HG02759 (cell line): ENCODE results near the gene CBR3.
A peak's percentile ranks its signal among the peaks of the same experiment; 100 is the strongest.
"Not testable (repeated sequence)": the region's sequence is repeated elsewhere in the genome, so short reads cannot be mapped to it uniquely, and the experiment has no call there.

ENCODE experiments used
- ATAC-seq: cut with Tn5 transposase; IDR thresholded peaks from one replicate; pipeline ENCODE4 v1.9.1; 2021; ENCODE audit warnings: mild to moderate bottlenecking, moderate library complexity; ENCODE audit not compliant: unreplicated experiment

The CBR3 gene

DNA sequence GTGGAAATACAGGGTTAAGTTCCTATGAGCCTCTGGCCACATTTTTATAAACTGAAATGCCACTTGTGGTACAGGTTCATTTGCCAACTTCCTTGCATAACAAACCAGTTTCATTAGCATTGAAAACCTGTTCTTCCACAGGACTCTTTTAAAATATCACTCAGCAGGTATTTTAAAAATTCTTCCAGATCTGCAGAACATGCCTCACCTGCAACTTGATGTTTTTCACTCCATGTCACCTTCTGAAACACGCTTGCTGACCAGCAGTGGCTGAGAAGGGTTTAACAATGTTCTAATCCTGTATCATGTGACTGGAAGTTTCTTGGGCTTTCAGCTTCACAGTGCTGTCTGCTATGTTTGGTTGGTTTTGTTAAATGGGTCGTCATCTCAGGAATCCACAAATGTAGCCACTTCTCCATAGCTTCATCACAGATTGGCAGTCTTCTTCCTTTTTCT, 17.6 kb upstream of the CBR3 start:
- ATAC-seq: no peak

DNA sequence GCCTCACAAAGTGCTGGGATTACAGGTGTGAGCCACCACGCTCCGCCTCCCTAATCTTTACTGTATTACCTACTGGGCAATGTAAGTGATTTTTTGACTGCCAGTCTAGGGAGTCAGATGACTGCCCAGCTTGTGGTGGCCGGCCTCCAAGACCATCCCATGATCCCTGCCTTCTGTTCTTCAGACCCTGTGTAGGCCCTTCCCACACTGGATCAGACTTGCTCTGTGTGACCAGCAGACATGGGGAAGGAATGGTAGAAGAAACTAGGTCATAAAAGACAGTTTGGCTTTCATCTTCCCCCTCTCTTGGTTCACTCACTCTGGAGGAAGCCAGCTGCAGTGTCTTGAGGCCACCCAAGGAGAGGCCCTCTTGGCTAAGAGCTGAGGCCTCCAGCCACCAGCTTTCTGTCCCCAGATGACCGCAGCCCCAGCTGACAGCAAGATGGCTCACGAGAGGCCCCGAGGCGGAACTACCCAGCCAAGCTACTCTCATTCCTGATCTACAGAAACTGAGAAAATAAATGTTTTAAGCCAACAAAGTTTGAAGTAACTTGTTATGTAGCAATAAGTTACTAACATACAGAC, 14.5 kb upstream of the CBR3 start:
- no peak for ATAC-seq

DNA sequence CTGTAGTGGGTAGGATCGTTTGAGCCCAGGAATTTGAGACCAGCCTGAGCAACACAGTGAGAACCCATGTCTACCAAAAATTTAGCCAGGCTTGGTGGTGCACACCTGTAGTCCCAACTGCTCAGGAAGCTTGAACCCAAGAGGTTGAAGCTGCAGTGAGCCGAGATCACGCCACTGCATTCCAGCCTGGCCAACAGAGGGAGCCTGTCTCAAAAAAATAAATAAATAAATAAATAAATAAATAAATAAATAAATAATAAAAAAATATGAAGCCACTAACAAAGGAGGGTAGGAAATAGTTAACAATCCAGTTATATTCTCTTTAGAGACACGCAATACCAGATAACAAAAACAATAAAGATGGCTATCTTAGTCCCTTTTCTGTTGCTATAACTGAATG, 11.9 kb upstream of the CBR3 start:
- ATAC-seq: no peak

DNA sequence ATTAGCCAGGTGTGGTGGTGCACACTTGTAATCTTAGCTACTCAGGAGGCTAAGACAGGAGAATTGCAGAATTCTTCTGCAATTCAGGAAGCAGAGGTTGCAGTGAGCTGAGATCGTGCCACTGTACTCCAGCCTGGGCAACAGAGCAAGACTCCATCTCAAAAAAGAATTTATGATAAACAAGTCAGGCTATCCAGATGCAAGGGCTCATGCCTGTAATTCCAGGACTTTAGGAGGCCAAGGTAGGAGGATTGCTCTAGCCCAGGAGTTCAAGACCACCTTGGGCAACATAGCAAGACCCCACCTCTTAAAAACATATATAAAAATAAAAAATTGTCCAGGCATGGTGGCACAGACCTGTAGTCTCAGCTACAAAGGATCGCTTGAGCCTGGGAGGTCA, 10.5 kb upstream of the CBR3 start:
- ATAC-seq: no peak

DNA sequence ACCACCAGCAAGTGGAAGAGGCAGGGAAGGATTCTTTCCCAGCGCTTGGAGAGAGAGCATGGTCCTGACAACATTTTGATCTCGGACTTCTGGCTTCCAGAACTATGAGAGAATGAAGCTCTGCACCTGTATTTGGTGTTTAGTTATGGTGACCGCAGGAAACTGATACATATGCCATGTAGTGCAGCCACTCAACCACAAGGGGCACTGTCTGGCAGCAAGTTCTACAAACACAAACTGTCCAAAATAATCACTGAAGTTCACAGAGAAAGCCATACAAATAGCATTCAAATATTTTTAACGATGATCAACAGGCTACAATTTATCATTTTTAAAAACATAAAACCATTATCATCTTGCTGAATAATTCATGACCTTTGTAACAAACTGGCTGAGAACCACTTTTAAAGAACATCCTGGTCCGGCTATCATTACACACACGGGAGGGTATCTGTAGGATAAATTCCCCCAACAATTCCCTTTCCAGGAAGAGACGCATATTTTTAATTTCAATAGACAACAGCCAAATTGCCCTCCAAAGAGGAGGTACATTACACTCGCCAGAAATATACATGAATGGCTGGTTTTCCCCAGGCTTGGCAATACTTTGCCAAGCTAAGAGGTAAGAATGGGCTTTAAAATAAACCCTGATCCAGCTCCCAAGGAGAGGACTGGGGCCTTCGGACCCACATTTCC, 9.2 kb upstream of the CBR3 start:
- ATAC-seq: no peak

DNA sequence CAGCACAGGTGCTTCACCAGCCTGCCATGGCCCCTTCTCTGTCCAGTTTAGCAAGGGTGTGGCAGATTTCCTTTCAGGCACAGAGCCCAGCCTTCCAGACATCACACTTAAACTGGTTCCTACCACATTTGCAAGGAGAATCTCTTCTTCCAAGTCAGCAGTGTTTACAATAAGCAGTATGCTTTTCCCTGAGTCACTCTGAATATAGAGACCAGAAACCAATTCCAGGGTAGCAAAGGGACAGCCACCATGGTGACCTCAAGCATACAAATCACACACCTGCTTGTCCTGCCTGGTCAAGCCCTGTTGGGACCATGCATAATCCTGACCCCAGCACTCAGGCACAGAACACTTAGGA, 8.7 kb upstream of the CBR3 start:
- no peak for ATAC-seq

DNA sequence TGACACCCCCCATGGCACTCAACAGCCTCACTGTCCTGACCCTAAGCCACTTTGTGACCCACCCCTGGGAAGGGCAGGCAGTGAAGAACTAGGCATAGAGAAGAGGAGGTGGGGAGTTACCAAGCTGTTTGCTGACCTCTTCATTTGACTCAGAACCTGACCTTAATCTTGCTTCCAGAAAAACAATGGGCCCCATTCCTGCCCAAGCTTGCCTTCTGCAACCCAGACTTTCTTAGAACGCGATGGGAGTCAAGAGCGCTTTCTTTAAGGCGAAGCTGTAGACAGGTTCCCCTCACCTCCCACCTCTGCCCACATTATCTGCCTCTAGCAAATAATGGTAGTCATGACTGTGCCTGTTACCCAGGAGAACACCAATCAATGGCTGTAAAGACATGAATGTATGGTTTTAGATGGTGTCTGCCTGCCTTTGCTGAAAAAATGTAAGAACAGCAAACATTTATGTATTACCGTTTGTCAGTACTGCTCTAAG, 8.2 kb upstream of the CBR3 start:
- ATAC-seq: no peak

DNA sequence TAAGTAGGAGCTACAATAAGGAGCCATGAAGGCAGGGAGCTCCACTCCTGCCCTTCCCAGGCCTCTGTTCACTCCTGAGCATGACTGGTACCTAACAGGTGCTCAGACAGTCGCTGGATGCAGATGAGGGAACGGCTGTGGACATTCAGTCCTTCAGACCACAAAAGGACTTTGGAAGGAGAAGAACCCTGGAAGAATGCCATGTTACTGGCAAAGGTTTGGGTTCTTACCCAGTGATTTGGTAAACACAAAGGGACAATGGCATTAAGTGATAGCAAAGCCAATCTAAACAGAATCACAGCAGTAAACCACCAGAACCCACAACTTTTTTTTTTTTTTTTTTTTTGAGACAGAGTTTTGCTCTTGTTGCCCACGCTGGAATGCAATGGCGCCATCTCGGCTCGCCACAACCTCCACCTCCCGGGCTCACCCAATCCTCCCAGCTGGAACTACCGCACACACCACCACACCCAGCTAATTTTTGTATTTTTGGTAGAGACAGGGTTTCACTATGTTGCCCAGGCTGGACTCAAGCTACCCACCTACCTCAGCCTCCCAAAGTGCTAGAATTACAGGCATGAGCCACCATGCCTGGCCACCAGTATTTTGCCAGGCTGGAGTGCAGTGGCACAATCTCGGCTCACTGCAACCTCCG, 7.5 kb upstream of the CBR3 start:
- ATAC-seq: no peak

DNA sequence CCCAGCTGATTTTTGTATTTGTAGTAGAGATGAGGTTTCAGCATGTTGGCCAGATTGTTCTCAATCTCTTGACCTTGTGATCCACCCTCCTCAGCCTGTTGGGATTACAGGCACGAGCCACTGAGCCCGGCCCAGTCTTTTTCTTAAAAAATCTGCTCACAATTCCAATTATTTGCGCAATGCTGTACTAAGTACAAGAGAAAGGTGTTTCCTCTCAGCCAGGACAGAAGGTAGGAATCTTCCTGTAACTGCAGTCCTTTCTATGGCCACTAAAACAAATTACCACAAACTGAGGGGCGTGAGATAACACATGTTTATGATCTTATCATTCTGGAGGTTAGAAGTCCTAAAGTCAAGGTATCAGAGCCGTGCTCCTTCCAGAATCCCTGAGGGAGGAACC, 6.9 kb upstream of the CBR3 start:
- ATAC-seq: no peak

DNA sequence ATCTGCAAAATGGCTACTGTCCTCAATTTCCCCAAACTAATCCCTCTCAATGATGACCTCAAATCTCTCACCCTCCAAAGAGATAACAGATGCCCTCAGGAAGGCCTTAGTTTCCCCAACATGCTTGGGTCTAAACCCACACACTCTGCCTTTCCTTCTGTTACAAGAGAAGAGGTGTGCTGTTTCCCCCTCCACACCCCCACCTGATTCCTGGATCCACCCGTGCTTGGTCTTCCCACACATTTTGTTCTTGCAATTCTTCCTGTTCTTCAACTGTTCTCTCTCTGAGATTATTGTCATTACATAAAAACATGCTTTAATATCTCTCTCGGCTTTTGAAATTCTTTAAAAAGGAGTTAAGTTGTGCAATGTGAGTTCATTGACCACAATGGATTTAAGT, 5.7 kb upstream of the CBR3 start:
- no peak for ATAC-seq

DNA sequence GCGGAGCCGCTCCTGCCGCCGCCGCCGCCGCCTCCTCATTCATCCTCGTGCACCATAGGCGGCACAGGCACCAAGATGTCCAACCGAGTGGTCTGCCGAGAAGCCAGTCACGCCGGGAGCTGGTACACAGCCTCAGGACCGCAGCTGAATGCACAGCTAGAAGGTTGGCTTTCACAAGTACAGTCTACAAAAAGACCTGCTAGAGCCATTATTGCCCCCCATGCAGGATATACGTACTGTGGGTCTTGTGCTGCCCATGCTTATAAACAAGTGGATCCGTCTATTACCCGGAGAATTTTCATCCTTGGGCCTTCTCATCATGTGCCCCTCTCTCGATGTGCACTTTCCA, 4.5 kb upstream of the CBR3 start:
- ATAC-seq: not testable (repeated sequence)

DNA sequence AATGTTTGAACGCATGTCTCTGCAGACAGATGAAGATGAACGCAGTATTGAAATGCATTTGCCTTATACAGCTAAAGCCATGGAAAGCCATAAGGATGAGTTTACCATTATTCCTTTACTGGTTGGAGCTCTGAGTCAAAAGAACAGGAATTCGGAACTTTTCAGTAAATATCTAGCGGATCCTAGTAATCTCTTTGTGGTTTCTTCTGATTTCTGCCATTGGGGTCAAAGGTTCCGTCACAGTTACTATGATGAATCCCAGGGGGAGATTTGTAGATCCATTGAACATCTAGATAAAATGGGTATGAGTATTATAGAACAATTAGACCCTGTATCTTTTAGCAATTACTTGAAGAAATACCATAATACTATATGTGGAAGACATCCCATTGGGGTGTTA, 4.0 kb upstream of the CBR3 start:
- not testable (repeated sequence) for ATAC-seq

DNA sequence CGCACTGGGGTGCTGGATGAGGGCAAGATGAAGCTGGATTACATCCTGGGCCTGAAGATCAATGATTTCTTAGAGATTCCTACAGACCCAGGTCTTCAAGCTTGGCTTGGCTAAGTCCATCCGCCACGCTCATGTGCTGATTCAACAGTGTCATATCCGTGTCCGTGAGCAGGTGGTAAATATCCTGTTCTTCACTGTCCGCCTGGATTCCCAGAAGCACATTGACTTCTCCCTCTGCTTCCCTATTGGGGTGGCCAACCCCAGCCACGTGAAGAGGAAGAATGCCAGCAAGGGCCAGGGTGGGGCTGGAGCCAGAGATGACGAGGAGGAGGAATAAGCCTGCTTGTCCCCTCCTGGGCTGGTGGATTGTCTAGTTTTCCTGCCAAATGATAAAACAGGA, 2.2 kb upstream of the CBR3 start:
- ATAC-seq: no peak

DNA sequence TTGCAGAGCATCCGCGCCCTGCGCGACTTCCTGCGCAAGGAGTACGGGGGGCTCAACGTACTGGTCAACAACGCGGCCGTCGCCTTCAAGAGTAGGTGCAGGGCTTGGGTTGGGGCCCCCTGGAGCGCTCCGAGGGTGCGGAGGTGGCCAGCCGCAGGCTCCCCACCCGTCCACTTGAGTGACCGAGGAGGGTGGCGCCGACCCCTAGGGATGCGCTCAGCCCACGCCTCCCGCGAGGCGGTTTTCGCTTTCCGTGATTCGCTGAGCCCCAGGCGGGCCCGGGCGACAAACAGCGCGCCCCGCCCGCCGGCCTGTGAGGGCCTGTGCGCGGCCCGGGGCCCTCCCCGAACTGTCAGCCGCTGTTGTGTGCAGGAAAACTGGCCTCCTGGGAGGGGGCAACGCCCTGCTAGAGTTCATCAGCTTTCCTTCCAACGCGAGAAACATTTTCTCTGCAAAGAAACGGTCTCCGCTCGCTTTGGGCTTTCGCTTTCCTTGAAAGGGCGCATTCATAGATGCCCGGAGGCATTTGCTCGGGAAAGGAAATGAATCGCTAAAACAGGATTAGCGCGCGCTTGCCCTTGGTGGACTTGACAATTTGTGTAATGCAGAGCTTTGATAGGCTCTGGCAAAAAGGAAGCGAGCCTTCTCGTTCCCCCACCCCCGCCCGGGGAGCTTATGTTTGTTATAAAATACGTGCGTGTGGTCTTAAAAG, 668 bp downstream of the CBR3 start:
- ATAC-seq: peak; percentile 69

DNA sequence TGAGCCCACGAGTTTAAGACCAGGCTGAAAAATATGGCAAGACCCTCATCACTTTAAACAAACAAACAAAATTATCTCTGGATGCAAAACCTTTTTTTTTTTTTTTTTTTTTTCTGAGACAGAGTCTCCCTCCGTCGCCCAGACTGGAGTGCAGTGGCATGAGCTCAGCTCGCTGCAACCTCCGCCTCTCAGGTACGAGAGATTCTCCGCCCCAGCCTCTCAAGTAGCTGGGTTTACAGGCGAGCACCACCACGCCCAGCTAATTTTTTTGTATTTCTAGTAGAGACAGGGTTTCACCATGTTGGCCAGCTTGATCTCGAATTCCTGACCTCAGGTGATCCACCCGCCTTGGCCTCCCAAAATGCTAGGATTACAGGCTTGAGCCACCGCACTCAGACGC, 4.9 kb downstream of the CBR3 start:
- ATAC-seq: not testable (repeated sequence)

DNA sequence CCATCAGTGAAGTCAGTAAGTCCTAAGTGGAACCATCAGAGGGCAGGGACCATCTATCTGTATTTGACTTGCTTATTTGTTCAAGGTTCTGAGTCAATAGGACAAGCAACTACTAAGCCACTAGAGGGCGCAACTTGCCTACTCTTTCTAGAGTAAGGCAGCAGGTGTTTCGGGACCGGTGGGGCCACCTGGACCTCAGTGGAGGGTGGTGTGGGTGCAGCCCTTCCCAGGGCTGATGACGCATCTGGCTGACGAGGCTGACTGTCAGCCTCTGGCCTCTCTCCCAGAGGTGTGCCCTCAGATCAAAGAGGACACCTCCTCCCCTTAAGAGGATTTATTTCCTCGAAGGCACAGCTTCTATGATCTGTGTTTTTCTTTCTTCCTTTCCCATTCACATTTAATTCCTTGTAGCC, 6.6 kb downstream of the CBR3 start:
- ATAC-seq: peak; percentile 91

DNA sequence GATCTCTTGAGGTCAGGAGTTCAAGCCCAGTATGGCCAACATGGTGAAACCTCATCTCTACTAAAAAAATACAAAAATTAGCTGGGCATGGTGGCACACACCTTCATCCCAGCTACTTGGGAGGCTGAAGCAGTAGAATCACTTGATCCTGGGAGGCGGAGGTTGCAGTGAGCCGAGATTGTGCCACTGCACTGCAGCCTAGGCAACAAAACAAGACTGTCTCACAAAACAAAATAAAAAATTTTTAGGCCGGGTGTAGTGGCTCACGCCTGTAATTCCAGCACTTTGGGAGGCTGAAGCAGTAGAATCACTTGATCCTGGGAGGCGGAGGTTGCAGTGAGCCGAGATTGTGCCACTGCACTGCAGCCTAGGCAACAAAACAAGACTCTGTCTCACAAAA, 9.4 kb downstream of the CBR3 start:
- not testable (repeated sequence) for ATAC-seq

DNA sequence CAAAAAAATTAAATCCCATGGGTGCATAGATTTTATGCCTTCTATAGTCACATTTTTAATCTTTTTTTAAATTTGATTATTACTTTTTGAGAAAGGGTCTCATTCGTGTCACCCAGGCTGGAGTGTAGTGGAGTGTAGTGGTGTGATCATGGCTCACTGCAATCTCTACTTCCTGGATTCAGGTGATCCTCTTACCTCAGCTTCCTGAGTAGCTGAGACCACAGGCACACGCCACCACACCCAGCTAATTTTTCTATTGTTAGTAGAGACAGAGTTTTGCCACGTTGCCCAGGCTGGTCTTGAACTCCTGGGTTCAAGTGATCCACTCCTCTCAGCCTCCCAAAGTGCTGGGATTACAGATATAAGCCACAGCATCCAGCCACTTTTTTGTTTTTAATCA, 10.4 kb downstream of the CBR3 start:
- no peak for ATAC-seq

DNA sequence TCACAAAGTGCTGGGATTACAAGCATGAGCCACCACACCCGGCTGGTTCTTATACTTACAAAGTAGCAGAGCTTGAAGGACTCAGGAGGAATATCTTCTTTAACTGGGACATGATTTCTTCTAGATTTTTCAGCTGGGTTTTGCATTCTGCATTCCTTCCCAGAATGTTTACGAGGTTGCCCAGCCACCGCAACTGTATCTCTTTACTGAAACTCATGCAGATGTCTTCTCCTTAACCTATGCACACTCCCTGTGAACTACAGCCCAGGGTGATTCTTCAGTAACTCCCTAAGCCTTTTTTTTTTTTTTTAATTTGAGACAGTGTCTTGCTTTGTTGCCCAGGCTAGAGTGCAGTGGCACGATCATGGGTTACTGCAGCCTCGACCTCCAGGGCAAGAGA, 13.0 kb downstream of the CBR3 start:
- no peak for ATAC-seq

DNA sequence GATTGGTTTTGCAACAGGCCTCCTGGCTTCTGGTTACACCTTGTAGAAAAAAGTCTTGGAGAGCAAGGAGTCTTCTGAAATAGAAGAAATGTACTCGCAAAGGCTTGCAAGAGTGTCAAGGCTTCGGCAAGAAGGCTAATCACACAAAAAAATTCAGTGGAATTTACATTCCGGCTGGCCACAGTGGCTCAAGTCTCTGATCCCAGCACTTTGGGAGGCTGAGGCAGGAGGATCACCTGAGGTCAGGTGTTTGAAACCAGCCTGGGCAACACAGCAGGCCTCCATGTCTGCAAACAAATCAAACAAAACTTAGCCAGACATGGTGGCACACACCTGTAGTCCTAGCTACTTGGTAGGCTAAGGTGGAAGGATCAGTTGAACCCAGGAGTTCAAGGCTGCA, 14.0 kb downstream of the CBR3 start:
- ATAC-seq: no peak

DNA sequence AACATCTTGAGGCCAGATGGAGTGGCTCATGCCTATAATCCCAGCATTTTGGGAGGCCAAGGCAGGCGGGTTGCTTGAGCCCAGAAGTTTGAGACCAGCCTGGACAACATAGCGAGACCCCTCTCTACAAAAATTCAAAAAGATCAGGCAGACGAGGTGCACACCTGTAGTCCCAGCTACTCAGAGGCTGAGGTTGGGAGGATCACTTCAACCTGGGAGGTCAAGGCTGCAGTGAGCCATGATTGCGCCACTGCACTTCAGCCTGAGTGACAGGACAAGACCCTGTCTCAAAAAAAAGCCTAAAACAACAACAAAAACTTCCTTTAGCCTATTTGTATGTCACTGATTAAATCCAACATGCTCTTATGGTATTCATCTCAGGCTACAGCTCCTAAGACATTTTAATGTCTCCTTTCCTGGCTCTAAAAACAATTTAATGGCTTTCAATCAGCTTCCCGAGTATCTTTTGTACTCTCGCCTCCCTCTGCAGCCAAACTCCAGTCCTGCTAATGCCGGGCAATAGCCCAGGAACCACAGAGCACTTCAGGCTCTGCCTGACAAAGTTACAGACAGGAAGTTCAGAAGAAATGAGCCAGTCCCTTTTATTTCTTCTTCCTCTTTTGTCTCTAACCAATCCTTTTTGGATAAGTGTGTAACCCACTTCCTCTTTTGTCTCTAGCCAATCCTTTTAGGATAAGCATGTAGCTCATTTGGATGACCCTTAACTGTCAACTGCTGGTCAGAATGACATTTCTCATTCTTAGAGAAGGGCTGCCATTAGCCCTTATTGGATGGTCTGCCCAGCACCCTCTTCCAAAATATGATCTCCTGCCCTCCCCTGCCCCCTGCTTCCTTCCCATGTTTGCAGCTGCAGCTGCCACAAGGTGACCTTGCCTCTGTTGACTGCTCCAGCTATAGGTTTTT, 15.2 kb downstream of the CBR3 start:
- ATAC-seq: peak; percentile 78
